Measurements from ENCODE around the gene VLDLR. TPM values are rescaled to one million over a fixed set of nuclear protein-coding genes. Genes with fewer than 3 reads are reported as not detected.

The VLDLR gene
- total and polyA plus RNA-seq, 2 of the 8 experiments (the other 6 are each of a cell fraction or from before 2014, with no cell fraction given) = 24.2 to 49.1 TPM

GRCh38 chr9:2640570-2640969 lies 19.0 kb downstream of the VLDLR start (continued):
- TF ChIP-seq POU5F1 (IDR thresholded peaks at IDR 0.05; ENCODE audit: low read depth, low read length) (no peak), EGR1 (IDR thresholded peaks at IDR 0.05; ENCODE audit: borderline replicate concordance, low read depth, low read length) (no peak), RAD21 (IDR thresholded peaks at IDR 0.05 in 1 of 2, conservative IDR thresholded peaks at IDR 0.05 in 1 of 2; ENCODE audit: low read depth in 2 of 2, low read length in 2 of 2) (no peak)
